ENCODE measurements around the gene RHOJ. TPM values are rescaled to one million over a fixed set of nuclear protein-coding genes. Genes with fewer than 3 reads are reported as not detected.
"Not testable (repeated sequence)": the region's sequence is repeated elsewhere in the genome, so short reads cannot be mapped to it uniquely, and the experiment has no call there.

Gene RHOJ
- total RNA-seq, 3 donors from 2014 or later: not detected

DNA sequence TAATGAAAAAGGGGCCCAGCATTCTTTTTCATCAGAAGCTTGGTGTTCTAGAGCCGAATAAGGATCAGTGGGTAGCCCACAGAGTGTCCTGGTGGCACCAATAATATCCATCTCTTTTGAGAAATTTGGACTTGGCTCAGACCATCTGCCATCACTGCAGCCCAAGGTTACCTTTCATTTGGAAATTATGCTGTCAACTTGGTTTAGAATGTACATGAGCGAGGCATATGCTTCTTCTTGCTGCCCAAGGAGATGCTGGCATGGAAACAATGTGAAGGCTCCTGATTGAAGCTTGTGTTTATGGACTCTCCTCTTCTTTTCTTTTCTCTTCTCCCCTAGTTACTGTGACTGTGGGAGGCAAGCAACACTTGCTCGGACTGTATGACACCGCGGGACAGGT is 64.5 kb downstream of the RHOJ start:
- Mint-ChIP-seq H3K4me1 (ENCODE audit: low read depth) (no peaks in the 10 kb centered on the region), H3K9me3 (no peaks in the 10 kb centered on the region), H3K27me3 (ENCODE audit: low read depth) (peaks cover 5% of the 10 kb centered on the region), H3K4me3 (no peak overlapping the region), H3K36me3 (ENCODE audit: insufficient read depth) (no peaks in the 10 kb centered on the region)
- ATAC-seq (no peak), DNase-seq (no peak)

DNA sequence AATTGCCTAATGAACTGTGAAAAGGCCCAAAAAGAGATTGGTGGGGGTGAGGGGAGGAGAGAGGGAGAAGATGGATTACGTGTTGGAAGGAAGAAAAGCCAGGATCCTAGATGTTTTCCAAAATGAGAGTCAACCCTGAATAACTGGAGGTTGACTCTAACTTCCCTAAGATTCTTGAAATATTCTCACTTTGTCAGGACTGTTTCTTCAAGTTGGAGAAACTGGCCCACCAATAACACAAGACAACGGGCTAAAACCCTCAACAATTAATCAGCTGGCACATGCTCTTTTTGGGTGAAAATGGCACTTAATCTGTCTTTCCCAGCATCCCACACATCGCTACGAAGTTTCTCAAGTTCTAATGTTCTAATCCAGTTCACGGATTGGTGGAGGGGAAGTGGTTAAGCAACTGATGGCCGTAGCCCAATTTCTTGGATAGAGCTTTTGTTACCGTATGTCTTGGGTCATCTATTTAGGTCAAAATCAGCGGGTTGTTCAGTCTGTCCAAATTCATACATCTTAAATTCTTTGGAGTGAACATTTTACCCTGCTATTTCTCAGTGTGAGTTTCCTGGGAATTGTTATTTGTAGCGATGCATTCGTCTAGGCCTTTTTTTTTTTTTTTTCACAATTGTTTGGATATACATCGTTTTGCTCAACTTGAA is 65.5 kb downstream of the RHOJ start:
- DNase-seq (no peak), ATAC-seq (no peak)
- H3K9me3 Mint-ChIP-seq: no peaks in the 10 kb centered on the region
- H3K4me1 Mint-ChIP-seq (ENCODE audit: low read depth): no peaks in the 10 kb centered on the region
- no peaks in the 10 kb centered on the region for H3K36me3 Mint-ChIP-seq (ENCODE audit: insufficient read depth)
- H3K27me3 Mint-ChIP-seq (ENCODE audit: low read depth): peaks cover 5% of the 10 kb centered on the region
- no peak overlapping the region for H3K4me3 Mint-ChIP-seq

- no peaks in the 10 kb centered on the region for H3K4me1 Mint-ChIP-seq (ENCODE audit: low read depth)
- no peaks in the 10 kb centered on the region for H3K36me3 Mint-ChIP-seq (ENCODE audit: insufficient read depth)
- no peak overlapping the region for H3K4me3 Mint-ChIP-seq
- H3K27me3 Mint-ChIP-seq (ENCODE audit: low read depth): no peaks in the 10 kb centered on the region
- ATAC-seq (no peak), DNase-seq (no peak)
- no peaks in the 10 kb centered on the region for H3K9me3 Mint-ChIP-seq
Observed at GRCh38 chr14:63273129-63273528, 68.9 kb downstream of the RHOJ start.

GRCh38 chr14:63273717-63274655 is 69.7 kb downstream of the RHOJ start:
- H3K4me3 Mint-ChIP-seq: no peak overlapping the region
- H3K36me3 Mint-ChIP-seq (ENCODE audit: insufficient read depth): no peaks in the 10 kb centered on the region
- no peaks in the 10 kb centered on the region for H3K9me3 Mint-ChIP-seq
- ATAC-seq (no peak), DNase-seq (no peak)
- H3K4me1 Mint-ChIP-seq (ENCODE audit: low read depth): no peaks in the 10 kb centered on the region
- H3K27me3 Mint-ChIP-seq (ENCODE audit: low read depth): no peaks in the 10 kb centered on the region

DNA sequence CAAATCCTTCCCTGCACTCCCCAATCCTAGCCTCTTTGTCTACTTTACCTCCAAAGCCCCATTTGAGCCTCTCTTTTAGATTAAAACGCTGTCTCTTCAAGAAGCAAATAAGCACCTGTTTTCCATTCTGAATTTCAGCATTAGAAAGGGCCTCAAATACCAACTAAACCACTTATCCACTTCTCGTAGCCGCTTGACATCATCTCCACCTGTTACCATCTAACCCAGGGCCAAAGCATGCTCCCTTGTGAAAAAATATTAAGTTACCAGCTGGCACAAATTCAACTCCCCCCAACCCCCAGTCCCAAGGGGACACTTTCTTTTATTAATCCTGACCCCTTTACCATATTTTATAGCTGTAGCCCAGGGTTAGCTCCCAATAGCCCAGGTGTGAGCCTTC is 71.4 kb downstream of the RHOJ start:
- no peaks in the 10 kb centered on the region for H3K9me3 Mint-ChIP-seq
- H3K27me3 Mint-ChIP-seq (ENCODE audit: low read depth): no peaks in the 10 kb centered on the region
- H3K36me3 Mint-ChIP-seq (ENCODE audit: insufficient read depth): no peaks in the 10 kb centered on the region
- H3K4me3 Mint-ChIP-seq: no peak overlapping the region
- DNase-seq: no peak
- ATAC-seq: no peak
- H3K4me1 Mint-ChIP-seq (ENCODE audit: low read depth): no peaks in the 10 kb centered on the region

DNA sequence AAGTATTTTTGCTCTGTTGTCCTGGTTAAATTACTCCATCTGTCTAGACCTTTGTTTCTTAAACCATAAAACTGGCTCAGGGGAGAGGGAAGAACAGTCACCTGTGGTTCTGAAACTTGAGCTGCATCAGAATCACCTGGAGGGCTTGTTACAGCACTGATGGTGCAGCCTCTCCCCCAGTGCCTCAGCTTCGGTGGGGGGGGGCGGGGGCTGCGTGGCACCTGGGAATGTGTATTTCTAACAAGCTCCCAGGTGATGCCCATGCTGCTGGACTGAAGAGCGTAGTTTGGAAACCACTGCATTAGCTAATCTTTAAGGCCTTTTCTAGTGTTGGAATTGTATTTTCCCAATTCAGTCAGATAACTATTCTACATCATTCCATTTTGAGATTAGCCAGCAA is 71.8 kb downstream of the RHOJ start:
- ATAC-seq (no peak), DNase-seq (no peak)
- Mint-ChIP-seq H3K9me3 (no peaks in the 10 kb centered on the region), H3K4me1 (ENCODE audit: low read depth) (no peaks in the 10 kb centered on the region), H3K36me3 (ENCODE audit: insufficient read depth) (no peaks in the 10 kb centered on the region), H3K27me3 (ENCODE audit: low read depth) (no peaks in the 10 kb centered on the region), H3K4me3 (no peak overlapping the region)

DNA sequence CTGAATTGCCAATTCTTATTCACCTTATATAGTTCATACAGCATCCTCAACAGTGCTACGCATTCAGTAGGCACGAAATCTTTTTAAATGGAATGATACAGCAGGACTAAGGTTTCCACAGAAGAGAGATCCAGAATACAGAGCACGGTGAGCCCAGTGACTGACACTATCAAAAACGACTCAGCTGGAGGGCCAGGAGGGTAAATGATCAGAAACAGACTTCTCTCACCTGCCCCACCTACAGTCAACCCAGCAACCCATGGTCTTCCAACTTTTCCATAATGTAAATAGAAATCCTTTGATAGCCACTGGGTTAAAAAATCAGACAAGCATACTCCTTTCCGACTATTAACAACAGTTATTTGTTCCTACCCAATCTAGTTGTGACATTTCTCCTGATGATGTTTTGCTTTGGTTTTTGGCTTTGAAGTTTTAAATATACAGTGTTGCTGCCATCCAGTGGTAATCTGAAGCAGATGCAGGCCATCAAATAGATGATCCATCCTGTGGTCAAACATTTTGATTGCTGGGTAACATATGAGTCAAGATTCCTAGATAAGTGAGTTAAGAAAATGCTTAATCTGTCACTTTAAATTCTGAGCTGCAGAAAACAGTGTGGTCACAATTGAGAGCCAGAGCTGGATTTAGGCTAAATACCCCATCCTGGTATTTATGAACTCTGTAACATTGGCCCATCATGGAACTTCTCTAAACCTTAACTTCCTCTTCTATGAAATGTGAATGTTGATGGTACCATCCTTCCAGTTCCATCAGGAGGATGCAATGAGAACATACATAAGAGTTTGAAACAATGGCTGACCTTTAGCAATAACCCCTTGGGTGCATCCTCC is 72.5 kb downstream of the RHOJ start:
- Mint-ChIP-seq H3K4me3 (no peak overlapping the region), H3K36me3 (ENCODE audit: insufficient read depth) (no peaks in the 10 kb centered on the region), H3K9me3 (no peaks in the 10 kb centered on the region), H3K27me3 (ENCODE audit: low read depth) (no peaks in the 10 kb centered on the region), H3K4me1 (ENCODE audit: low read depth) (no peaks in the 10 kb centered on the region)
- ATAC-seq (peak; percentile 58 to 63), DNase-seq (no peak)

DNA sequence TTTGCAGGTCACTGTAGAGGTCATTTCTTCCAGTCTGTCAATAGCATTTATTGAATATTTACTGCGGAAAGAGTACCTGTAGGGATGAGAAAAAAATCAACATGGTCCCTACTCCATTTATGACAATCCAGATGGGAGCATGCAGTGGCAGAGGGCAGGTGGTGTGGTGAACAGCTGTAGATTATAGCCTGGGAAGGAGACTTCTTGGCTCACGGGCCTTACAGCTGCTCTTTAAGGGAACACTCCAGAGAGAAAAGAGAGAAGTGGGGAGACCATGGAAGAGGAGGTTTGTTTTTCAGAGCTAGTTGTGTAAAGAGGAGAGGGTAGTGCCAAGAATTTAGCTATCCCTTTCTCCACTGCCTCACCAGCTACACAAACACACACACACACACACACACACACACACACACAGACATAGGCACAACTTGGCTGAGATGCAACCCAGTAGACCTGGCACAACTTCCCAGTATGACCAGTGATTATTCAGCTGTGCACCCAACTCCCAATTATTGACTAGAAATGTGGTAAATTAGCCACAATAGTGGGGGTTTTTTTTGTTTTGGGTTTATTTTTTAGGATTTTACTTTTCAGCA is 73.4 kb downstream of the RHOJ start:
- no peak for ATAC-seq
- H3K9me3 Mint-ChIP-seq: no peaks in the 10 kb centered on the region
- no peak overlapping the region for H3K4me3 Mint-ChIP-seq
- H3K4me1 Mint-ChIP-seq (ENCODE audit: low read depth): no peaks in the 10 kb centered on the region
- no peak for DNase-seq
- no peaks in the 10 kb centered on the region for H3K27me3 Mint-ChIP-seq (ENCODE audit: low read depth)
- no peaks in the 10 kb centered on the region for H3K36me3 Mint-ChIP-seq (ENCODE audit: insufficient read depth)

DNA sequence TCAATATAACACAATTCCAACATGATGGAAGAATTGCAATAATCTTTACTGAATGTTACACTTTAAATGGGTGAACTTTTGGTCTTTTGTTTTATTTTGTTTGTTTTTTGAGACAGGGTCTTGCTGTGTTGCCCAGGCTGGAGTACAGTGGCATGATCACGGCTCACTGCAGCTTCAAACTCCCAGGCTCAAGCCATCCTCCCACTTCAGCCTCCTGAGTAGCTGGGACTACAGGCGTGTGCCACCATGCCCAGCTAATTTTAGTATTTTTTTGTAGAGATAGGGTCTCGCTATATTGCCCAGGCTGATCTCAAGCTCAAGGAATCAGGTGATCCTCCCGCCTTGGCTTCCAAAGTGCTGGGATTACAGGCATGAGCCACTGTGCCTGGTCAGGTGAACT is 75.7 kb downstream of the RHOJ start:
- H3K4me1 Mint-ChIP-seq (ENCODE audit: low read depth); H3K9me3 Mint-ChIP-seq; H3K27me3 Mint-ChIP-seq (ENCODE audit: low read depth); ATAC-seq; DNase-seq; H3K36me3 Mint-ChIP-seq (ENCODE audit: insufficient read depth); H3K4me3 Mint-ChIP-seq: not testable (repeated sequence)

DNA sequence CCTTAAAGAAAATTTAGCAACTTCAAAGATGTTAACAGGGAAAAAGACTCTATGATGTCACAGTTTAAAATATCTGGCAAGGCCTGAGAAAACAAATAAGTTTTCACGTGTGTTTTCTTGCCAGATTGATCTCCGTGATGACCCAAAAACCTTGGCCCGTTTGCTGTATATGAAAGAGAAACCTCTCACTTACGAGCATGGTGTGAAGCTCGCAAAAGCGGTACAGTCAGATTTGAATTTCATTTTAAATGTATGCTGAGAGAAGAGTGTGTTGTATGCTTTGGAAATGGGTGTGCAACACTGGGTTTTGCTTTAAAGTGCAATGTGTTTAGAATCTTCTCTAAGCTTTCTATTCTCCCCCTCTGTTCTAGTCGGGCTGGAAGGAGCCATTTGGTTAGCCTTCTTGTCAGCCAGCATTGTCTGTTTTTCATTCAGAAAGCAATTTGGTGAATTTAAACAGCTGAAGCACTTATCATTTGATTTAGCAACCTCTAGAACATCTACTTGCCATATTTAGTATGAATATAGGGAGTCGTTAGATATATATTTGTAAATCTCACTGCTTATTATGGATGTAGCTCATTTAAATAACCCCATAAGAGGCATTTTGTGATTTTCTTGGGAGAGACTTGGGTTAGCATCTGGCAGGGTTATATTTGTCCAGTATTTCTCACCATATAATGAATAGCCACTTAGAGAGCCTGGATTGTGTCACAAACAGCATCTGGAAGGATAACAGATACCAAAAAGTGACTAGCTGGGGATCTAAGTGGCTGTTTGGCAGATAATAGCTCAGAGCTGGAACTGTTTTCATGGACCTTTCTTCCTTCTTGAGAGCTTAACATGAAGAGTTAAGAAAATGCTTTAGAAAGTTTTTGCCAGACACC is 79.0 kb downstream of the RHOJ start:
- Mint-ChIP-seq H3K36me3 (ENCODE audit: insufficient read depth) (no peaks in the 10 kb centered on the region), H3K9me3 (no peaks in the 10 kb centered on the region), H3K4me3 (no peak overlapping the region), H3K4me1 (ENCODE audit: low read depth) (no peaks in the 10 kb centered on the region), H3K27me3 (ENCODE audit: low read depth) (no peaks in the 10 kb centered on the region)
- DNase-seq (no peak), ATAC-seq (peak in 1 of 2 donors; percentile 77)

DNA sequence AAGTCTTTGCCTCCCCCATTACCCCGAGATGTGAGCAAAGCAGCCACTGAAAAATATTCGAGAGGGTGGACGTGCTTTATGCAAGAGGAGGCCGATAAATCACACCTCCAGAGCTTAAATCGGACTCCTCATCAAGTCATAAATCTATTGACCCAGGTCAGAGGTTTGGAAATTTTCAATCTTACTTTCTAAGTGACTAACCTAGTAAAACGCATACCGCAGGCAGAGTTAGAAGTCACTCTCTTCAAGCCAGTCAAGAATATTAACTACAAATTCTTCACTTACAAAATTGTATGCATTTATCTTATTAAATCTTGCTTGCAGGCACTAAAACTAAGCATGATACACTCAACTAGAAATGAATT is 79.6 kb downstream of the RHOJ start:
- no peak for DNase-seq
- Mint-ChIP-seq H3K27me3 (ENCODE audit: low read depth) (no peaks in the 10 kb centered on the region), H3K9me3 (no peaks in the 10 kb centered on the region), H3K4me1 (ENCODE audit: low read depth) (no peaks in the 10 kb centered on the region), H3K4me3 (no peak overlapping the region), H3K36me3 (ENCODE audit: insufficient read depth) (no peaks in the 10 kb centered on the region)
- peak in 1 of 2 donors; percentile 36 for ATAC-seq

GRCh38 chr14:63286071-63286470 is 81.8 kb downstream of the RHOJ start:
- no peak overlapping the region for H3K4me3 Mint-ChIP-seq
- no peaks in the 10 kb centered on the region for H3K9me3 Mint-ChIP-seq
- DNase-seq (no peak), ATAC-seq (no peak)
- peaks cover 5% of the 10 kb centered on the region for H3K27me3 Mint-ChIP-seq (ENCODE audit: low read depth)
- no peaks in the 10 kb centered on the region for H3K36me3 Mint-ChIP-seq (ENCODE audit: insufficient read depth)
- H3K4me1 Mint-ChIP-seq (ENCODE audit: low read depth): no peaks in the 10 kb centered on the region

- Mint-ChIP-seq H3K27me3 (ENCODE audit: low read depth) (peaks cover 14% of the 10 kb centered on the region), H3K4me3 (no peak overlapping the region), H3K36me3 (ENCODE audit: insufficient read depth) (no peaks in the 10 kb centered on the region), H3K4me1 (ENCODE audit: low read depth) (no peaks in the 10 kb centered on the region), H3K9me3 (no peaks in the 10 kb centered on the region)
- ATAC-seq: no peak
- no peak for DNase-seq
Observed at GRCh38 chr14:63287666-63288483, 83.6 kb downstream of the RHOJ start.

All from activated T-cell treated with anti-CD3 and anti-CD28 coated beads, Interleukin-2, amount 50 U/mL, for 4 hours (primary cell).